GM10266 (cell line): ENCODE results near the gene SEMA3B.

Source experiments
- DNase-seq: peaks from one replicate; pipeline ENCODE4 v3.0.0; 2012; ENCODE audit errors: extremely low spot score
- TF ChIP-seq, protein P1 (sequence below): IDR thresholded peaks from 2 replicates; pipeline ENCODE4 v1.5.1; 2012; ENCODE audit warnings: mild to moderate bottlenecking, low read depth; ENCODE audit not compliant: control insufficient read depth, insufficient read depth; ENCODE audit errors: missing control alignments

The SEMA3B gene

DNA sequence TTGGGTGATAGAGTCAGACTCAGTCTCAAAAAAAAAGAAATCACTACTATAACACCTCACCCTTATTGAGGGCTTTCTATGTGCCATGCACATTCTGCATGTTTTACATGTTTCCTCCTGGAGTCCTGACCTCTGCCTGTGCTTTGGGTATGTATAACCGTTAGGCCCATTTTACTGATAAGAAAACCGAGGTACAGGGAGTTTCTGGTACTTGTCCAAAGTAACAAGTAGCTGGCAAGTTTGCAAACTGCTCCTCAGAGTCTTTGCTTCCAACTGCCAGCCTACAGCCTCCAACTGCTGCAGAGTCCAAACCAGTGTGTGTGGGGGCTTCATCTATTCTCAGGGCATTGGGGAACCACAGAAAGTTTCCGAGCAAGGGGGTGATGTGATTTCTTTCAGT is 36.6 kb upstream of the SEMA3B start:
- no peak for DNase-seq
- TF ChIP-seq, protein P1, sequence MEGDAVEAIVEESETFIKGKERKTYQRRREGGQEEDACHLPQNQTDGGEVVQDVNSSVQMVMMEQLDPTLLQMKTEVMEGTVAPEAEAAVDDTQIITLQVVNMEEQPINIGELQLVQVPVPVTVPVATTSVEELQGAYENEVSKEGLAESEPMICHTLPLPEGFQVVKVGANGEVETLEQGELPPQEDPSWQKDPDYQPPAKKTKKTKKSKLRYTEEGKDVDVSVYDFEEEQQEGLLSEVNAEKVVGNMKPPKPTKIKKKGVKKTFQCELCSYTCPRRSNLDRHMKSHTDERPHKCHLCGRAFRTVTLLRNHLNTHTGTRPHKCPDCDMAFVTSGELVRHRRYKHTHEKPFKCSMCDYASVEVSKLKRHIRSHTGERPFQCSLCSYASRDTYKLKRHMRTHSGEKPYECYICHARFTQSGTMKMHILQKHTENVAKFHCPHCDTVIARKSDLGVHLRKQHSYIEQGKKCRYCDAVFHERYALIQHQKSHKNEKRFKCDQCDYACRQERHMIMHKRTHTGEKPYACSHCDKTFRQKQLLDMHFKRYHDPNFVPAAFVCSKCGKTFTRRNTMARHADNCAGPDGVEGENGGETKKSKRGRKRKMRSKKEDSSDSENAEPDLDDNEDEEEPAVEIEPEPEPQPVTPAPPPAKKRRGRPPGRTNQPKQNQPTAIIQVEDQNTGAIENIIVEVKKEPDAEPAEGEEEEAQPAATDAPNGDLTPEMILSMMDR, result no peak

DNA sequence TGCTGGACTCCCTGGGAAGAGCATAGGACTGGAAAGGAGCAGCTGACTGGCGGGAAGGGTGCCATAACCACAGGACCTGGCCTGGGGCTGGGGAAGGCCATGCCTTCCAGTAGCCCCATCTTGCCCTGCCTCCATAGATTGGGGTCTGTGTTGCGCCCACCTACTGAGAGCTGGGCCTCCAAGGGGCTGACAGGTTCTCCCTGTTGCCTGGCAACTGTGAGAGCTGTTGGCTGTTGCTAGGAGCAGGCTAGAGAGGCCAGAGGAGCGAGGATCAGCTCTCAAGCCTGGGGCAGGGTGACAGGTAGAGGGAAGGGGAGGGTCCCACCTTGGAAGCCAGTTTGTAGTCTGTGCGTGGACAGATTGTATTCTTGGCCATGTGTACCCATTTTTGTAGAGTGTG is 35.8 kb upstream of the SEMA3B start:
- no peak for DNase-seq

DNA sequence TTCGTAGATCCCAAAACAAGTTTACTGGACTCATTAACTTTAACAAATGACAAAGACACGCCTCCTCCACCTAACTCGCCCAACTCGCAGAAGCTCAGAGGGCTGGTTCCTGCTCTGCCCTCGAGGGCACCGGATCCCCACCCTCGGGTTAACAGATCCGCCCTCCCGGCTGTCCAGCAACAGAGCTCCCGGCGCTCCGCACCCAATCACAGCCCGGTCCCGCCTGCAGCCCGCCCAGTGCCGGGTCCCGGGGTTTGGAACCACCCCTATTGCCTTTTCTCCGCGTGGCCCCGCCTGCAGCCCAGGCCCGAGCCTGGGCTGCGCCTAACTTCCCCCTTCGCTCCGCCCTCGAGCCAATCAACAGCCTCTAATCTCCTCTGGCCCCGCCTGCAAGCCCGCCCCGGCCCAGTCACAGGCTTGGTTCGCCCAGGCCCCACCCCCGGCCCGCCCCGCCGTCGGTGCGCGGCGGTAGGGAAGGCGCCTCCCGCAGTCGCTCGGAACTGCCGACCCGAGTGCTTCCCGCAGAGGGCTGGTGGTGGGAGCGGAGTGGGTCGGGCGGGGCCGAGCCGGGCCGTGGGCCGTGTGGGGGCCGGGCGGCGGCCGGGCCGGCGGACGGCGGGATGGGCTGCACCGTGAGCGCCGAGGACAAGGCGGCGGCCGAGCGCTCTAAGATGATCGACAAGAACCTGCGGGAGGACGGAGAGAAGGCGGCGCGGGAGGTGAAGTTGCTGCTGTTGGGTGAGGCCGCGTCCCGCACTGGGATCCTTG is 33.0 kb upstream of the SEMA3B start, which contains the start of gene GNAI2:
TSS of gene GNAI2 (plus strand) at position 489 of the 768 bp plus-strand sequence. CDS start at position 621, 132 bp downstream.
- TF ChIP-seq, protein P1, result no peak
- peak; percentile 99 for DNase-seq

More for the DNA sequence above, 35.8 kb upstream of the SEMA3B start:
- TF ChIP-seq, protein P1, result no peak

DNA sequence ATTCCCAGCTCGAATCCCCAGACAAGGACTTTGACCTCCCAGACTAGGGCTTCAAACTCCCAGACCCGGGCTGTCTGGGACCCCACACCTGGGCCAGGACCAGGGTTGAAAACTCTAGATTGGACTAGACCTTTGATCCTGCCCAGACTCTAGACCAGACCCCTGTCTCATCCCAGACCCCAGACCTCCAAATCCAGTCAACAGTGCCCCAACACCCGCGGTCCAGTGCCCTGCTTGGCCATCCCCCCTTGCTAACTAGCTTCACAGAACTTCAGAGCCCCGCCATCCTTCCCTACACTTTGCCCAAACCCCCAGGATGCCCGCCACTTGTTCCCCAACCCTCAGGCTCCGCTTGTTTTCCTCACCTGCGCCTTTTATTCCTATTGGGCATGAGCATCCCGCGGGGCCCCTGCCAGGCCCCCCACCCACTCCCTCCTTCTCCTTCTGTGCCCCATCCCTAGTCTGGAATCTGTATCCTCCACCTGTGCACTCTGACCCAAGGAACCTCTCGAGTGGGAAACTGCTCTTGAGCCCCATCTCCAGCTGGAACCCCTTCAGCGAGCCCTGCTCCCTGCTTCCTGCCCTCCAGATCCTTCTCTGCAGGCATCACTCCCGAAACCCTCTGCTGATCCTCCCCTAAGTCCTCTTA is 32.3 kb upstream of the SEMA3B start:
- no peak for DNase-seq
- TF ChIP-seq, protein P1, result no peak

DNA sequence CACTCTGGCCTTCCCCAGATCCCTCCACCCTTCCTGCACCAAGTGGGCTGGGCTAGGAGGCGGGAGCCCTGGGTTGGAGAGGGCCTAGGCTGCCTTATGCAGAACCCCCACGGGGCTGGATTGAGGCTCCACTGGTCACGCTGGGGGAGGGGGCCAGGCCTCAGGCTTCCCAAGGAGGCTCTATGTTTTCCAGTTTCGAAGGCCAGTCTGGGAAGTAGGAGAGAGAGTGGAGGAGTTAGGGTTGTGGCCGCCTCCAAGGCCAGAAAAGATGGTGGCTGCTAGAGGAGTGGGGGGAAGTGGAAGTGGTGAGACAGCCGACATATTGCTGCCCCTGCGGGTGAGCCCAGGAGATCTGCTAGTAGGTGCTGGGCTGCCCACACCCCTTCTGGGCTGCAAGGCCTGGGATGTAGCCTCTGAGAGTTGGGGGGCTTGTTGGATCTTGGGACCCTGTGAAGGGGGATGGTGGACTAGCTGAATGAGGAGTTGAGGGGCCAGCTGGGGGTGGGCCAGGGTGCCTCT is 31.8 kb upstream of the SEMA3B start:
- TF ChIP-seq, protein P1, result no peak
- no peak for DNase-seq

DNA sequence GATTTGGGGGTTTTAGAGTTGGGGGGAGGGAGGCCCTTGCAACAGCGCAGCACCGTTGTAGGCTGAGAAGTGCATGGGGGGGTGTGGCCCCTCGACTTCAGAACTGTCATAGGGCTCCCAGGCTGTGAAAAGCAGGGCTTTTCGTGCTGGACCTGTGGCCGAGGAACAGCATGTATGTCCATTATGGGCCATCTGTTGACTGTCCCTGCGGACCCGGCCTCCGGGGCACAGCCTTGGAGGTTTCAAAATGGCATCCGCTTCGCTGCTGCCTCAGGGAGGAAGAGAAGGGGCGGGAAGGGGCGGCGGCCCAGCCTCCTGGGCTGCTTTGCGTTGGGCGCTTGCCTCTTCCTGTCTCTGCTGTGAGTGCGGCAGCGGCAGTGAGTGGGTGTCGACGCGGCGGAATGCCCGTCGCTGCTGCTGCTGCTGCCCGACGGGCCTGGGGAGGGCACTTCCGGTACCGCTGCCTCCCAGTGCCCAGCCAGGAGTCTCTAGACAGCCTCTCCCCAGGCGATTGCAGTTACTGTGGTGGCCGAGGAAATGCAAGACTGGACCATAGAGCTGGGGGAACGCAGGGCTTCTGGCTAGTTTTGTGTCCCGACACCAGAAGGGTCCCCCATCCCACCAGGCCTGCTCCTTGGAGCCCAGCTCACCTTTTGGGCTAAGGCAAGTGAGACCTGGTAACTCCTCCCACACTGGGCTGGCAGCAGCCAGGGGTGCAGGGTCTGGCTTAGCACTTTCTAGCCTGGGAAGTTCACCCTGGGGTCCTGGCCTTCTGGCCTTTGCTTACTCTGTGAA is 31.0 kb upstream of the SEMA3B start:
- TF ChIP-seq, protein P1, result no peak
- DNase-seq, result peak; percentile 89
